Endothelial cell of umbilical vein (primary cell): ENCODE results near the gene ST3GAL5. TPM values are rescaled to one million over a fixed set of nuclear protein-coding genes. Genes with fewer than 3 reads are reported as not detected.

ENCODE experiments used
- BruUV-seq: library from RNA; stranded (reverse); fragments of 400-500 nt; replicated peaks from 2 replicates; lab custom pipeline; 2021; lab: Mats Ljungman, UMichigan
- CTCF ChIA-PET: fragments of 300-600, 350-600 bp; sonication (Branson Sonifier 250); formaldehyde crosslinking; loops from one replicate; lab custom pipeline; 2021; ENCODE audit warnings: antibody characterized with exemption, inconsistent platforms; lab: Charles Lee
- POLR2A ChIA-PET: fragments of 300-600, 350-600 bp; sonication (Branson Sonifier 250); formaldehyde crosslinking; loops from one replicate; lab custom pipeline; 2021; ENCODE audit warnings: antibody characterized with exemption, inconsistent platforms; lab: Charles Lee
- DNase-seq: peaks from one replicate; pipeline ENCODE4 v3.0.0-alpha.2; 2011; ENCODE audit warnings: low read depth, low spot score
- FAIRE-seq: peaks from 2 replicates; lab custom pipeline; 2011; peaks lifted over from hg19 to GRCh38; lab: Jason Lieb, UNC
- H2AFZ ChIP-seq: 2 replicates; pipeline ENCODE4 v1.6.0; 2012; ENCODE audit warnings: low read depth, low read length, control low read depth, inconsistent platforms
- H3K27ac ChIP-seq: 2 replicates; pipeline ENCODE4 v1.5.1; 2011; ENCODE audit warnings: low read depth, mild to moderate bottlenecking, control low read depth, low read length, moderate library complexity; ENCODE audit not compliant: insufficient read depth
- H3K27me3 ChIP-seq, 2 experiments: 2 replicates each; pipeline versions ENCODE4 v1.6.0 to v1.6.1; 2011; ENCODE audit warnings: low read length in 2 of 2, mixed read lengths in 1 of 2; ENCODE audit not compliant: control insufficient read depth in 2 of 2, insufficient read depth in 2 of 2
- H3K36me3 ChIP-seq, 2 experiments: 2 replicates in 1 of 2; 3 replicates in 1 of 2; pipeline ENCODE4 v1.5.1; 2011; ENCODE audit warnings: low read length in 2 of 2, mild to moderate bottlenecking in 1 of 2, moderate library complexity in 1 of 2; ENCODE audit not compliant: control insufficient read depth in 2 of 2, insufficient read depth in 2 of 2; ENCODE audit errors: extremely low read depth in 1 of 2
- H3K4me1 ChIP-seq: 3 replicates; pipeline ENCODE4 v1.5.1; 2011; ENCODE audit warnings: mild to moderate bottlenecking, low read length; ENCODE audit not compliant: control insufficient read depth, insufficient read depth; ENCODE audit errors: extremely low read depth
- H3K4me2 ChIP-seq: 2 replicates; pipeline ENCODE4 v1.6.1; 2011; ENCODE audit warnings: low read length, control low read depth, mixed read lengths; ENCODE audit not compliant: insufficient read depth
- H3K4me3 ChIP-seq, 3 experiments: fragments of 200-600 bp in 1 of 3; sonication (generic), shearing (Covaris generic) in 1 of 3; replicated peaks in 1 of 3; 2 replicates each; pipeline ENCODE4 v1.5.1; 2011 to 2016; ENCODE audit warnings: control low read depth in 3 of 3, low read length in 3 of 3, mild to moderate bottlenecking in 2 of 3, inconsistent platforms in 1 of 3, low read depth in 1 of 3, moderate library complexity in 1 of 3; ENCODE audit not compliant: insufficient read depth in 1 of 3
- H3K79me2 ChIP-seq: 2 replicates; pipeline ENCODE4 v1.6.0; 2012; ENCODE audit warnings: low read length, inconsistent platforms; ENCODE audit not compliant: control insufficient read depth, insufficient read depth
- H3K9ac ChIP-seq: replicated peaks from 2 replicates; pipeline ENCODE3; 2011; ENCODE audit warnings: low read length, control low read depth; ENCODE audit not compliant: insufficient read depth; ENCODE audit errors: extremely low read depth
- H3K9me1 ChIP-seq: replicated peaks from 3 replicates; pipeline ENCODE4 v1.6.0; 2011; ENCODE audit warnings: mild to moderate bottlenecking, low read length; ENCODE audit not compliant: control insufficient read depth, insufficient read depth; ENCODE audit errors: extremely low read depth
- H3K9me3 ChIP-seq: replicated peaks from 2 replicates; pipeline ENCODE4 v1.5.1; 2012; ENCODE audit warnings: low read length, inconsistent platforms; ENCODE audit not compliant: control insufficient read depth, insufficient read depth
- H4K20me1 ChIP-seq: replicated peaks from 2 replicates; pipeline ENCODE3; 2011; ENCODE audit warnings: mild to moderate bottlenecking, low read length; ENCODE audit not compliant: control insufficient read depth, insufficient read depth; ENCODE audit errors: extremely low read depth
- CTCF ChIP-seq, 2 donors: IDR thresholded peaks; 1 replicate in 1 of 2; 2 replicates in 1 of 2; pipeline ENCODE4 v1.5.1; 2011; ENCODE audit warnings: low read length in 2 of 2, mild to moderate bottlenecking in 2 of 2, moderate library complexity in 2 of 2, control low read depth in 1 of 2, inconsistent platforms in 1 of 2, low read depth in 1 of 2; ENCODE audit not compliant: insufficient read depth in 1 of 2; ENCODE audit errors: extremely low read depth in 1 of 2
- FOS ChIP-seq: IDR thresholded peaks from 2 replicates; pipeline ENCODE4 v1.6.1; 2011; ENCODE audit warnings: mild to moderate bottlenecking, low read length, moderate library complexity, borderline replicate concordance; ENCODE audit not compliant: insufficient read depth
- GATA2 ChIP-seq: IDR thresholded peaks from 2 replicates; pipeline ENCODE4 v1.7.0; 2011; ENCODE audit warnings: low read depth, mild to moderate bottlenecking, moderate library complexity, mixed read lengths, low read length; ENCODE audit not compliant: insufficient read length, insufficient read depth
- MAX ChIP-seq: IDR thresholded peaks from 2 replicates; pipeline ENCODE4 v1.6.1; 2011; ENCODE audit not compliant: insufficient read depth, insufficient read length
- POLR2A ChIP-seq: IDR thresholded peaks from 2 replicates; pipeline ENCODE4 v1.6.1; 2012; ENCODE audit warnings: low read depth, mild to moderate bottlenecking, control low read depth, low read length
- dilution Hi-C: fragments of 300-500 bp; cut with MboI; formaldehyde crosslinking; loops from one replicate; pipeline ENCODE4 v1.15.0; 2019; ENCODE audit warnings: low sequenced_read_pairs; ENCODE audit not compliant: extremely low pct_ligation_motif_present
- intact Hi-C: fragments of 100-400 bp; cut with micrococcal nuclease; formaldehyde crosslinking; loops from one replicate; pipeline ENCODE4 v1.10.0; 2022
- polyA plus RNA-seq, 4 experiments: library from polyadenylated mRNA; depleted of rRNA in 3 of 4; stranded (reverse) in 3 of 4; unstranded in 1 of 4; fragments of >200 nt; gene quantifications; 2 replicates each; pipeline versions ENCODE4 v1.2.1 to v1.2.3, GENCODE V29; 2011 to 2012; ENCODE audit warnings: missing spikeins in 1 of 4
- total RNA-seq: library from RNA; stranded (reverse); gene quantifications from 2 replicates; pipeline ENCODE4 v1.2.3, GENCODE V29; 2021

Gene ST3GAL5
- total and polyA plus RNA-seq, 2 donors (not counting 3 experiments of a cell fraction or from before 2014, with no cell fraction given), result 9.5 to 16.0 TPM

GRCh38 chr2:85800586-85800985 is 88.2 kb downstream of the ST3GAL5 start:
- Histone ChIP-seq H3K9me3 (no peaks in the 10 kb centered on the region), H3K9ac (no peak overlapping the region), H2AFZ (no peak overlapping the region), H3K4me3 (no peak overlapping the region), H4K20me1 (no peaks in the 10 kb centered on the region), H3K27me3 (no peaks in the 10 kb centered on the region), H3K9me1 (no peaks in the 10 kb centered on the region), H3K4me2 (no peak overlapping the region), H3K79me2 (no peaks in the 10 kb centered on the region), H3K4me1 (peaks cover 8% of the 10 kb centered on the region), H3K27ac (no peak overlapping the region), H3K36me3 (no peaks in the 10 kb centered on the region)
- TF ChIP-seq FOS, result no peak
- TF ChIP-seq GATA2, result no peak
- TF ChIP-seq POLR2A, result no peak
- ChIA-PET POLR2A (no interaction called here), CTCF (interaction anchor here (1.0 to 1.9 kb wide), 2 partner anchors 49 to 72 kb away, joined by 3 to 7 read pairs; no protein-coding TSS in a partner anchor)
- FAIRE-seq (no peak), DNase-seq (no peak)
- BruUV-seq, result no TSS peak
- intact Hi-C loops (no loop called here), dilution Hi-C loops (loop anchor here (25.0 kb wide), 1 partner anchor 88 kb away; no protein-coding TSS in a partner anchor)

DNA sequence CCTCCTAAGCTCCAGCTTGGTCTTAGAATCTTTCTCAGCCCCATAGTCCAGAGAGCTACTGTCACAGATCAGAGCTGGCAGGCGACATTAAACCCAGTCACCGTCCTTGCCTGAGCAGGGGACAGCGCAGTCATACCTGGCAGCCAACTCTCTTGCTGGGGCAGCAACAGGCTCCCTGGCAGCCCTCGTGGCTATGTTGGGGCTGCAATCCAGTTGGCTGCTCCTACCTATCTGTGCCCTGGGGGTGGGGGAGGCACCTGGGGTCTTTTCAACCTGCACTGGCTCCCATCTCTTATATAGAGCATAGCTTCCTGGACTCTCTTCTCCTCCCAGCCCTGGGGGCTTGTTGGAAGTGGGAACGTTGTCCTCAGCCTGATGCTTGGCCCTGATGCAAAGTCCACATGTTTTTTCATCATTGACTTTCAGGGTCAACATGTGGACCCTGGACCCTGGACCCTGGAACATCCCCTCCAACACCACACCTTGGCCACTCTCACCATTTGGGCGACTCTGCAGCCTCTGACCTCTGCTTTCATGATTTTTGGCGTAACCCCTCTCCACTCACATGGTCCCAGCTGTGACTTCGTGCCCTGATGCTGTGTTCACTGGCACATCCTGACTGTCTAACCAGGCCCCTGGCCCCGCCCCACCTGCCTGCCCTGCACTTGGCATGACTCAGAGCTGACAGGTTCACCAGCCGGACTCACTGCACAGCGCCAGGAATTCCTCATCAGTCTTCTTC is 89.4 kb downstream of the ST3GAL5 start:
- no TSS peak for BruUV-seq
- Histone ChIP-seq H2AFZ (no peak overlapping the region), H3K79me2 (no peaks in the 10 kb centered on the region), H3K27me3 (no peaks in the 10 kb centered on the region), H3K4me3 (no peak overlapping the region), H3K9me3 (no peaks in the 10 kb centered on the region), H3K27ac (no peak overlapping the region), H3K4me2 (no peak overlapping the region), H4K20me1 (no peaks in the 10 kb centered on the region), H3K4me1 (peaks cover 8% of the 10 kb centered on the region), H3K36me3 (no peaks in the 10 kb centered on the region), H3K9ac (no peak overlapping the region), H3K9me1 (no peaks in the 10 kb centered on the region)
- FAIRE-seq (no peak), DNase-seq (no peak)
- ChIA-PET CTCF (interaction anchor here (0.9 to 1.9 kb wide), 10 partner anchors 10 to 73 kb away, joined by 3 to 12 read pairs (median 5); partner anchors contain the start of gene ATOH8), POLR2A (no interaction called here)
- intact Hi-C loops (no loop called here), dilution Hi-C loops (no loop called here)
- TF ChIP-seq CTCF (IDR thresholded peaks at IDR 0.05; ENCODE audit: extremely low read depth in 1 of 2, insufficient read depth in 1 of 2, low read depth in 1 of 2, low read length in 2 of 2), result no peak
- TF ChIP-seq MAX, result no peak
- no peak for TF ChIP-seq FOS
